Measurements from ENCODE around the gene SPRYD3. TPM values are rescaled to one million over a fixed set of nuclear protein-coding genes. Genes with fewer than 3 reads are reported as not detected.

SPRYD3 gene
- total RNA-seq, 2 experiments from 2014 or later = 32.8 to 35.4 TPM

GRCh38 chr12:53058674-53059433 lies 20.3 kb downstream of the SPRYD3 start:
- intact Hi-C loops (cut with micrococcal nuclease) = no loop called here
- no peak overlapping the region for H3K4me3 Mint-ChIP-seq
- no peaks in the 10 kb centered on the region for H3K36me3 Mint-ChIP-seq
- H3K4me1 Mint-ChIP-seq (ENCODE audit: low read depth) = no peaks in the 10 kb centered on the region
- no peak for DNase-seq
- no peak overlapping the region for H3K27ac Mint-ChIP-seq
- no peaks in the 10 kb centered on the region for H3K27me3 Mint-ChIP-seq
- H3K9me3 Mint-ChIP-seq = no peaks in the 10 kb centered on the region
- CTCF ChIA-PET = interaction anchor here (1.1 to 1.6 kb wide), 2 partner anchors 12 to 18 kb away, joined by 3 to 7 read pairs; no protein-coding TSS in a partner anchor
- POLR2A ChIA-PET = no interaction called here

DNA sequence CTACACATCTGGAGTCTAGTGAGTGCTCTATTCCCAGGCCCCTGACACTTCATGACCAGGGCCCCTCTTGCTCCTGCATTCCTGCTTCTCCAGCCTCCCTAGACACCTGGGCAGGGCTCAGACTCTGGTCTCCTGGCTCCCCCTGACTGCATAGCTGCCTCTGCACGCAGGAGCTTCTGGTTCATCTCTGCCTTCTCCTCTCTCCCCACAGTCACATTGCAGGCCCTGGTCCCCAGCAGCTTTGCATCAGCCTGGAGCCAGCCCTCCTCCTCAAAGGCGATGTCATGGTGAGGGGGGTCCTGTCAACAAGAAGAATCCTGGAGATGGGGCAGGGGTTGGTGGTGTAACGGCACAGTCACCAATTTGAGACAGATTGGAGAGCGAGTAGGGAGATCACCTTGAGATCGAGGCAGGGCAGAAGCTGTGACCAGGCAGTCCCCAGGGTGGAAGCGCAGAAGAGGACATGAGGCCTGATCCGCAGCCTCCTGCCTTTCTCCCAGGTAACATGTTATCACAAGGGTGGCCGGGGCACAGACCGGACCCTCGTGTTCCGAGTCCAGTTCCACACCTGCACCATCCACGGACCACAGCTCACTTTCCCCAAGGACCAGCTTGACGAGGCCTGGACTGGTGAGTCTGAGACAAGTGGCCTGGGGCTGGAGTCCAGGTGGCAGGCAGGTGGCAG lies 21.2 kb downstream of the SPRYD3 start:
- CTCF ChIA-PET = interaction anchor here (0.8 to 1.7 kb wide), 4 partner anchors 8 to 41 kb away, joined by 3 to 13 read pairs (median 5); partner anchors contain the start of gene IGFBP6
- Mint-ChIP-seq H3K27me3 (no peaks in the 10 kb centered on the region), H3K36me3 (no peaks in the 10 kb centered on the region), H3K4me1 (ENCODE audit: low read depth) (peaks cover 5% of the 10 kb centered on the region), H3K27ac (no peak overlapping the region), H3K9me3 (no peaks in the 10 kb centered on the region), H3K4me3 (no peak overlapping the region)
- intact Hi-C loops (cut with micrococcal nuclease) = no loop called here
- POLR2A ChIA-PET = interaction anchor here (1.2 kb wide), 1 partner anchor 45 kb away, joined by 3 read pairs; the partner anchor contains the start of gene SOAT2
- no peak for DNase-seq

DNA sequence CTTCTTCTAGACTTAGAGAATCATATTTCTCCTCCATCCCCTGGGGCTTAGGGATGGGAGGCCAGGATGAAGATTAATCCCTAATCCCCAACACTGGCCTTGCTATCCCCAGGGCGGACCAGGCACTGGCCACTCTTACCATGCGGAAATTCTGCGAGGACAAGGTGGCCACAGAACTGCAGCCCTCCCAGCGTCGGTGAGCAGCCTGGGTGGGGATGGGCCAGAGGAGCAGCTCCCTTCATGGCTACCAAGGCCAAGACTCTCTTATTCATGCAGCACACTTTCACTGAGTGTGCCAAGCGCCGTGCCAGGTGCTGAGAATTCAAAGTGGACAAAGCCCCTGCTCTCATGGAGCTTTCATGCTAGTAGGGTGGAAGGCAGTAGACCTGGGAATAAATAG lies 22.3 kb downstream of the SPRYD3 start:
- Mint-ChIP-seq H3K9me3 (no peaks in the 10 kb centered on the region), H3K27me3 (no peaks in the 10 kb centered on the region), H3K36me3 (no peaks in the 10 kb centered on the region), H3K4me3 (no peak overlapping the region), H3K4me1 (ENCODE audit: low read depth) (peaks cover 5% of the 10 kb centered on the region), H3K27ac (no peak overlapping the region)
- CTCF ChIA-PET = interaction anchor here (1.7 to 2.2 kb wide), 2 partner anchors 9 to 10 kb away, joined by 9 to 13 read pairs; no protein-coding TSS in a partner anchor
- intact Hi-C loops (cut with micrococcal nuclease) = no loop called here
- no peak for DNase-seq
- POLR2A ChIA-PET = interaction anchor here (1.2 kb wide), 1 partner anchor 46 kb away, joined by 3 read pairs; the partner anchor contains the start of gene SOAT2

DNA sequence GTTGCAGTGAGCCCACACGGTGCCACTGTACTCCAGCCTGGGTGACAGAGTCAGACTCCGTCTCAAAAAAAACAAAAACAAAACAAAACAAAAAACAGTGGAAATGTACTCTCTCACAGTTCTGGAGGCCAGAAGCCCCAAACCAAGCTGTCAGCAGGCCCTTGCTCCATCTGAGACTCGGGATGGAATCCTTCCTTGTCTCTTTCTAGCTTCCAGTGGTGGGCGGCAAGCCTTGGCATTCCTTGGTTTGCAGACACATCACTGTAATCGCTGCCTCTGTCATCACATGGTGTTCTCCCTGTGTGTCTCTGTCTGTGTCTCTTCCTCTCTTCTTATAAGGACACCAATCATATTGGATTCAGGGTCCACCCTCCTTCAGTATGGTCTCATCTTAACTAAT lies 22.9 kb downstream of the SPRYD3 start:
- Mint-ChIP-seq H3K36me3 (no peaks in the 10 kb centered on the region), H3K9me3 (no peaks in the 10 kb centered on the region), H3K4me1 (ENCODE audit: low read depth) (peaks cover 5% of the 10 kb centered on the region), H3K4me3 (no peak overlapping the region), H3K27ac (no peak overlapping the region), H3K27me3 (no peaks in the 10 kb centered on the region)
- ChIA-PET POLR2A (no interaction called here), CTCF (interaction anchor here (1.3 to 4.3 kb wide), 3 partner anchors 9 to 18 kb away, joined by 3 to 39 read pairs (median 9); no protein-coding TSS in a partner anchor)
- DNase-seq = no peak
- intact Hi-C loops (cut with micrococcal nuclease) = no loop called here

- Mint-ChIP-seq H3K9me3 (no peaks in the 10 kb centered on the region), H3K36me3 (no peaks in the 10 kb centered on the region), H3K4me1 (ENCODE audit: low read depth) (peaks cover 5% of the 10 kb centered on the region), H3K4me3 (no peak overlapping the region), H3K27me3 (no peaks in the 10 kb centered on the region), H3K27ac (no peak overlapping the region)
- DNase-seq = no peak
- ChIA-PET POLR2A (interaction anchor here (1.5 kb wide), 1 partner anchor 8 kb away, joined by 3 read pairs; no protein-coding TSS in a partner anchor), CTCF (interaction anchor here (1.3 to 4.3 kb wide), 4 partner anchors 9 to 44 kb away, joined by 3 to 39 read pairs (median 16); no protein-coding TSS in a partner anchor)
- intact Hi-C loops (cut with micrococcal nuclease) = no loop called here
These were observed 23.5 kb downstream of the SPRYD3 start for GRCh38 chr12:53055471-53056266.

DNA sequence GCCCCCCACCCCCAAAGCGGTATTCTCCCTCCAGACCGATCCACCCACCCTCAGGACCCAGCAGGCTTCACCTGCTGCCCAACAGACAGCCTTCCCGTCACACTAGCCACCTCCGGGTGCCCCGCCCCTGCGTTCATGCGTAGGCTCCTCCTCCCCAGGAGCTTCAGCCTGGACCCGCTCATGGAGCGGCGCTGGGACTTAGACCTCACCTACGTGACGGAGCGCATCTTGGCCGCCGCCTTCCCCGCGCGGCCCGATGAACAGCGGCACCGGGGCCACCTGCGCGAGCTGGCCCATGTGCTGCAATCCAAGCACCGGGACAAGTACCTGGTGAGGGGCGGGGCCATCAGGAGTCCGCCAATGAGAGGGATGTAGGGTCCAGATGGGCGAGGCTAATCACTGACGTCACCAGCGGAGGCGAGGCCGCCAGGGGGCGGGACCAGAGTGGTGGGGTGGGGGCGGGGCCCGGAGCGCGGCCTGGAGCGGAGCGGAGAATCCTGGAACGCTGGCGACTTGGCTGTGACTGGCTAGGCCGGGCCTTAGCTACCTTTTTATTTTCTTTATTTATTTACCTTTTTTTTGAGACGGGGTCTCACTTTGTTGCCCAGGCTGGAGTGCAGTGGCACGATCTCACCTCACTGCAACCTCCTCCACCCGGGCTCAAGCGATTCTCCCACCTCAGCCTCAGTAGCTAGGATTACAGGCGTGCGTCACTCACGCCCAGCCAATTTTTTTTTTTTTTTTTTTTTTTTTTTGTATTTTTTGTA lies 24.9 kb downstream of the SPRYD3 start:
- POLR2A ChIA-PET = interaction anchor here (1.3 to 2.0 kb wide), 5 partner anchors 9 to 49 kb away, joined by 3 to 5 read pairs (median 4); partner anchors contain the start of genes SOAT2 and SPRYD3
- no peaks in the 10 kb centered on the region for H3K36me3 Mint-ChIP-seq
- H3K9me3 Mint-ChIP-seq = no peaks in the 10 kb centered on the region
- DNase-seq = peak; percentile 95
- H3K27me3 Mint-ChIP-seq = no peaks in the 10 kb centered on the region
- CTCF ChIA-PET = interaction anchor here (0.5 to 4.3 kb wide), 21 partner anchors 7 to 470 kb away, joined by 3 to 39 read pairs (median 4); partner anchors contain the start of genes SOAT2 and SPRYD3
- H3K4me1 Mint-ChIP-seq (ENCODE audit: low read depth) = peaks cover 8% of the 10 kb centered on the region
- peak overlapping the region; percentile 95 for H3K4me3 Mint-ChIP-seq
- intact Hi-C loops (cut with micrococcal nuclease) = no loop called here
- peak overlapping the region; percentile 85 for H3K27ac Mint-ChIP-seq

DNA sequence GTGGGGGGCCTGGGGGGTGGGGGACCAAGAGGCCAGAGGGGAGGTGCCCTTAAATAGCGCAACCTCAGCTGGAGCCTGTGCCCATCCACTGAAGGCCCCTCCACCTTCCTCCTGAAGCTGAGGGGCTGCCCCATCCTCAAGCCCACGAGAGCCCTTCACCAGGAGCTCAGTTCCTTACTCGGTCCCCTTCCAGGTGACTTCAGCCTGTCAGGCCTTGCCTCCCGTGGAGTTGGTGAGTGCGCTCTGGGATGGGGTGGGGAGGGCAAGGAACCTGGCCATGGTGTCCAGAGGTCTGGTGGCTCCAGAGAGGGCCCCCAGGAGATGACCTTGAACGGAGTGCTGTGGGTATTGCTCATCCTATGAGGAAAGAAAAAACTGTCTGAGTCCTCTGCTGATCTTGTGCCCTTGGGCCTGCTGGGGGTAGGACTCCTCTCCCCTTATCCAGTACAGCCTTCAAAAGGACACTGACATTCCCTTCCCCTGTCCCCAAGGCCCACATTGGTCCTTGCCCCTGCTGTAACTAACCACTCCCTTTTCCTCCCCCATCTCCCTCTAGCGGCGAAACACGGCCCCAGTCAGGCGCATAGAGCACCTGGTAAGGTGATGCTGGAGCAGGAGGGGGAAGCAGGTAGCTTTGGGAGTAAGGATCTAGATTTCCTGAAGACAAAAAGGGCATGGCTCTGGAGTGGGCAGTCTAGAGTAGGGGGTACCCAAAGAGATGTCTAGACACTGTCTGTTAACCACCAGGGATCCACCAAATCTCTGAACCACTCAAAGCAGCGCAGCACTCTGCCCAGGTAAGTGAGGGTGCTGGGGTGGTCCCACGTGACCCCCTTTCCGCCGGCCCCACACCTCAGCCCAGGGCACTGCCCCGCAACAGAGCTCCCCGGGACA lies 25.7 kb downstream of the SPRYD3 start:
- peak overlapping the region; percentile 95 for H3K4me3 Mint-ChIP-seq
- H3K27ac Mint-ChIP-seq = peak overlapping the region; percentile 85
- DNase-seq = peak; percentile 68
- no peaks in the 10 kb centered on the region for H3K27me3 Mint-ChIP-seq
- no peaks in the 10 kb centered on the region for H3K36me3 Mint-ChIP-seq
- peaks cover 16% of the 10 kb centered on the region for H3K4me1 Mint-ChIP-seq (ENCODE audit: low read depth)
- ChIA-PET POLR2A (interaction anchor here (1.3 to 2.0 kb wide), 4 partner anchors 10 to 50 kb away, joined by 4 to 5 read pairs (median 4); partner anchors contain the start of genes SOAT2 and SPRYD3), CTCF (interaction anchor here (0.5 to 4.3 kb wide), 20 partner anchors 9 to 292 kb away, joined by 3 to 39 read pairs (median 4); partner anchors contain the start of genes SOAT2 and SPRYD3)
- H3K9me3 Mint-ChIP-seq = no peaks in the 10 kb centered on the region
- intact Hi-C loops (cut with micrococcal nuclease) = no loop called here

DNA sequence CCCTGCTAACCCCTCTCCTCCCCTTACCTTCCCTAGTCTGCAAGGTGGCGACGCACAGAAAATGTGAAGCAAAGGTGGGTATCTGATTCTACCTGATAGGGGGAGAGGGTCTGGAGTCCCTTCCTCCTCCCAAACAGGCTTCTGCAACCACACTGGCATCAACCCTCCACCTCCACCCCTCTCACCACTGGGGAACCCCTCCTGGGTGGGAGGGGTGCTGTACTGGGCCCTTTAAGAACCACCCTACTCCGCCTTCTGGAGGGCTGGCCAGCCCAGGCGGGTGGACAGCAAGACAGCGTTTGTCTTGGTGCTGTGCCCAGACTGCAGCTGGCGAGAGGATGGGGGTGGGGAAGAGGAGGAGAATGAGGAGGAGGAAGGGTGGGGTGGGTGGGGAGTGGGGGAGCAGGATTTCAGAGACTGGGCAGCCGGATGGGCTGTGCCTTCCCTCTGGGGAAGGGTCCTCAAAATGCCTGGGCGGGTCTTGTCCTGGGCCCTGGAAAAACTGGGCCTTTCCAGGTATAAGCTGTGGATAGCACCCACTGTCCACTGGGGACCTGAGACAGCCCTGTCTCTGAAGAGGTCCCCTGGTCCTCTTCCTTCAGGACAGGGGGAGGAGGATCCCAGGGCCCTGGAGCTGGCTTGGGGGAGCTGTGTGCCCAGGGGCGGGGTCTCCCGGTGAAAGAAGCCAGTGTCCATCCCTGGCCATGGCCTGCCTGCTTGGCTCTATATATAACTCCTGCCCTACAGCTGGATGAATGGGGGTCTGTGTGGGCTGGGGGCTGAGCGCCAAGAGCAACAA lies 26.6 kb downstream of the SPRYD3 start:
- no peaks in the 10 kb centered on the region for H3K36me3 Mint-ChIP-seq
- H3K9me3 Mint-ChIP-seq = no peaks in the 10 kb centered on the region
- no peak overlapping the region for H3K27ac Mint-ChIP-seq
- ChIA-PET POLR2A (interaction anchor here (0.9 to 2.0 kb wide), 3 partner anchors 8 to 26 kb away, joined by 3 to 5 read pairs (median 5); partner anchors contain the start of gene SPRYD3), CTCF (interaction anchor here (0.7 to 4.3 kb wide), 5 partner anchors 10 to 168 kb away, joined by 3 to 39 read pairs (median 9); no protein-coding TSS in a partner anchor)
- no peak for DNase-seq
- peaks cover 22% of the 10 kb centered on the region for H3K4me1 Mint-ChIP-seq (ENCODE audit: low read depth)
- intact Hi-C loops (cut with micrococcal nuclease) = no loop called here
- no peaks in the 10 kb centered on the region for H3K27me3 Mint-ChIP-seq
- H3K4me3 Mint-ChIP-seq = no peak overlapping the region

GRCh38 chr12:53051881-53052412 lies 27.2 kb downstream of the SPRYD3 start:
- intact Hi-C loops (cut with micrococcal nuclease) = no loop called here
- ChIA-PET POLR2A (interaction anchor here (0.9 kb wide), 1 partner anchor 8 kb away, joined by 3 read pairs; no protein-coding TSS in a partner anchor), CTCF (interaction anchor here (0.8 to 1.6 kb wide), 2 partner anchors 14 kb away, joined by 4 to 11 read pairs; no protein-coding TSS in a partner anchor)
- DNase-seq = no peak
- Mint-ChIP-seq H3K27me3 (no peaks in the 10 kb centered on the region), H3K27ac (no peak overlapping the region), H3K9me3 (no peaks in the 10 kb centered on the region), H3K4me1 (ENCODE audit: low read depth) (peaks cover 22% of the 10 kb centered on the region), H3K36me3 (no peaks in the 10 kb centered on the region), H3K4me3 (no peak overlapping the region)
